Ammon's horn (tissue), 1 donor: ENCODE data around the gene RABGGTB.
"Not testable (repeated sequence)": the region's sequence is repeated elsewhere in the genome, so short reads cannot be mapped to it uniquely, and the experiment has no call there.

Experiments
- DNase-seq: peaks from one replicate; pipeline ENCODE4 v3.0.0-alpha.2; 2016; ENCODE audit warnings: low spot score

Gene RABGGTB

DNA sequence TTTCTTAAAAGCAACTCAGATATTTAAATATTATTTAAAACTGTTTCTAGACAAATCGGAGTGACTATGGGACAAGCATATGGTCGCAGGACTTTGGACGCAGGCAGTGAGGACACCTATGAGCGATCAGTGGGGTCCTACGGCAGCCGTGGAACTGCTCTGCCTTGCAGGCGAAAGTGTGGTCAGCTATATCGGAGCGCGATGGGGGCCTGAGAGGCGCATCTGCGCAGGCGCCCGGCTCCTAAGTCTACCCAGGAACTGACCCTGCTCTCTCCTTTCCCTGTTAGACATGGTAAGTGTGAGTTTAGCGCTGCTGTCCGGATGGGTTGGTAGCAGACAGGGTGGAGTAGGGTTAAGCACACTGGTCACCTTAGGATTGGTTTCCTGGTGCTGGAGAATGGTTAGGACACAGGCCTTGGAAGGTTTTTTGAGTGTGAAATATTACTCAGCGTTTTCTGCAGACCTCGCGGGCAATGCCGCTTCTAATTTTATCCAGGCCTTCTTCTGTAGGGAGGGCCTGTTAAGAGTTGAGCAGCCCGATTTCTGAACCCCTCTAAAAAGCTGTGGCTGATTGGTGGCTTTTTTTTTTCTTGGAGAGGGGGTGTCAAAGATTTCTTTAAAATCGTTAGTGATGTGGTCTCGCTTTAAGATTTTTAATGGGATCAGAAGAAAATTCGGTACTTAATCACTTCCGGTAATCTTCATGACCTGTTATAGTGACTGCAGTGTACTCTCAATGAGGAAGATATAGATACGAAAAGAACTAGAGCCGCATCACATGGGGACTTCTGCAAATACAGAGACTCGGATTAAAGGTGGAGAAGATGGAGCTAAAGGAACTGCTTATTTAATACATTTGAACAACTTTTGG lies at the start of gene RABGGTB:
RABGGTB (plus strand) TSS at position 274 of the 871 bp plus-strand sequence; CDS start at position 290, 16 bp downstream.
- DNase-seq, result peak; percentile 97

DNA sequence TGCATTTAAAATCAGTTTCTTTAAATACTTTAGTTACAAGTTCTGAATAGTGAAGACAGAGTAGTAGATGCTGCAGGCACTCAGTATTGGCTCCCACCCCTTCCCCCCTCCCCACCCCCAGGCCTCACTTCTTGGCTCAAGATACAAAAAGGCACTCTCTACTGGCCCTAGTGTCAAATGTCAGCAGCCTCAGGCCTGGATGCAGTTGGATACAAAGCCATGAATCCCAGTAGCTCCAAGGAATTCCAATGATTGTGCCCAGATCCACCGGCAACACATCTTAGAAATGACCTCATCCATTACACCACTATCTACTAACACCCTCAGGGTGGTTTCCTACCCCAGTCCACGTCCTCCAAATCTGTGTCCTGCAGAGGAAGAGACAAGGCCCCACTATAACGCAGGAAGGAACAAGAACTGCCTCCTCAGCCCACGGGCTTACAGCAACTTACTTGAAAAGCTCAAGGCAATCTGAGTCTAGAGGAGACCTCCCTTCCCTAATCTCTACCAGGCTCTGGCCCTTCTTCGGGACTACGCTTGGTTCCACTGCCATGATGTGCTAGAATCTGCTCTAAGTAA lies 43.9 kb upstream of the RABGGTB start:
- no peak for DNase-seq

DNA sequence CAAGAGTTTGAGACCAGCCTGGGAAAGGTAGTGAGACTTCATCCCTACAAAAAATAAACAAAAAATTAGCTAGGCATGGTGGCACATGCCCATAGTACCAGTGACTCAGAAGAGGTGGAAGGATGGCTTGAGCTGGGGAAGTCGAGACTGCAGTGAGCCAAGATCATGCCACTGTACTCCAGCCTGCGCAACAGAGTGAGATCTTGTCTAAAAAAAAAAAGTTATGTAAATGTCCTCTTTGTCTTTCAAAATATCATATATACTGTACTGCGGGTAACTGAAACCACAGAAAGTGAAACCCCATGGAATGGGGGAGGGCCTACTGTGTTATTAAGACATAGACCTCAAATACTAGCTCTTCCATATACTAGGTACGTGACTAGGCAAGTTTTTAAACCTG lies 40.8 kb upstream of the RABGGTB start:
- DNase-seq, result no peak

DNA sequence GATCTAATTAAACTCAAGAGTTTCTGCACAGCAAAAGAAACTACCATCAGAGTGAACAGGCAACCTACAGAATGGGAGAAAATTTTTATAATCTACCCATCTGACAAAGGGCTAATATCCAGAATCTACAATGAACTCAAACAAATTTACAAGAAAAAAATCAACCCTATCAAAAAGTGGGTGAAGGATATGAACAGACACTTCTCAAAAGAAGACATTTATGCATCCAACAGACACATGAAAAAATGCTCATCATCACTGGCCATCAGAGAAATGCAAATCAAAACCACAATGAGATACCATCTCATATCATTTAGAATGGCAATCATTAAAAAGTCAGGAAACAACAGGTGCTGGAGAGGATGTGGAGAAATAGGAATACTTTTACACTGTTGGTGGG lies 28.8 kb upstream of the RABGGTB start:
- DNase-seq, result not testable (repeated sequence)

DNA sequence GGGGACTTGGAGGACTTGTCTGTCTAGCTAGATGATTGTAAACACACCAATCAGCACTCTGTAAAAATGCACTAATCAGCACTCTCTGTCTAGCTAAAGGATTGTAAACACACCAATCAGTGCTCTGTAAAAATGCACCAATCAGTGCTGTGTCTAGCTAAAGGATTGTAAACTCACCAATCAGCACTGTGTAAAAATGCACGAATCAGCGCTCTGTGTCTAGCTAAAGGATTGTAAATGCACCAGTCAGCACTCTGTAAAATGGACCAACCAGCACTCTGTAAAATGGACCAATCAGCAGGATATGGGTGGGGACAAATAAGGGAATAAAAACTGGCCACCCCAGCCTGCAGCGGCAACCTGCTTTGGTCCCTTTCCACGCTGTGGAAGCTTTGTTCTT lies 27.5 kb upstream of the RABGGTB start:
- DNase-seq, result not testable (repeated sequence)

DNA sequence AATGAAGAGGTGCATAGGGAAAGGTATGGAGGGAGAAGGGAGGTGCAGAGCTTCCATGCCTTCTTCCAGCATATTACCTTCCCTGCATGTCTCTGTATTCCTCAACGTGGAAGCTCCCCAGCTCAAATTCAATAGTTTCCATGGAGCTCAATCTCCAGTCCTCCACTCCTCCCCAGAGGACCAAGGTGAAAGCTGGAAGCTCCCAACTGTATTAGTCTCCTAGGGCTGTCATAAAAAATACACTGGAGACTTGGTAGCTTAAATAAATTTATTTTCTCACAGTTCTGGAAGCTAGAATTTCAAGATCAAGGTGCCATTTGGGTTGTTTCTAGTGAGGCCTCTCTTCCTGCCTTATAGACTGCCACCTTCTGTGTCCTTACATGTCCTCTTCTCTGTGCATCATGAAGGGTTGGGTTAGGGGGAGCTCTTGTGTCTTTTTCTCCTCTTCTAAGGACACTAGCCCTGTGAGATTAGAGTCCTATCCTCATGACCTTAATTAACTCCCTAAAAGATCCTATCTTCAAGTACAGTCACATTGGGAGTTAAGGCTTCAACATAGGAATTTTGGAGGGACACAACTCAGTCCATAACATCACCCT lies 21.9 kb upstream of the RABGGTB start:
- DNase-seq, result no peak

DNA sequence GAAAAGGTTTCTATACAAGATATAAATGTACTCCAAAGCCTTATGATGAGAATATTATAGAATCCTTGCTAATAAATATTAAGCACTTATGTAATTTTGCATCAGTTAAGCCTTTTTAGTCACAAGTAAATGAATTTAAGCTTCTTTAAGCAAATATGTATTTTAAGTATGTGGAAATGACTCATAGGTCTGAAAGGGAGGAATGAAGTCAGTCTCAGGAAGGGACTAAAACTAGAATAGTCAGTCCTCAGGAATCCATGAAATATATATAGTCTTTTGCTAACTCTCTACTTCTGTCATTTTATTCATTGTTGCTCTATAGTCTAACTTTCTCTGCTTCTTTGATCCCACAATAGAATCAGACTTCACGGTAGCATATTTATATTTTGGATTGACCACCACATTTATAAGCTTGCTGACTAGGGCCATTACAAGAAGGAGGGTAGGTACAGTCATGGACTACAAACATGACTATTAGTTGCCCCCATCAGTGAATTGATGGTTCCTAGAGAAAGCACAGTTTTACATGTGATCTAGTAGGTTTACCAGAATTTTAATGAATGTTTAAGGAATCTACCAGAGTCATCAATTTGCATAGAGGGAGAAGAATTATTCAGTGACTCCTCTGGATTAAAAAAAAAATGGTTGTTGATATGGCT lies 20.2 kb upstream of the RABGGTB start:
- no peak for DNase-seq

DNA sequence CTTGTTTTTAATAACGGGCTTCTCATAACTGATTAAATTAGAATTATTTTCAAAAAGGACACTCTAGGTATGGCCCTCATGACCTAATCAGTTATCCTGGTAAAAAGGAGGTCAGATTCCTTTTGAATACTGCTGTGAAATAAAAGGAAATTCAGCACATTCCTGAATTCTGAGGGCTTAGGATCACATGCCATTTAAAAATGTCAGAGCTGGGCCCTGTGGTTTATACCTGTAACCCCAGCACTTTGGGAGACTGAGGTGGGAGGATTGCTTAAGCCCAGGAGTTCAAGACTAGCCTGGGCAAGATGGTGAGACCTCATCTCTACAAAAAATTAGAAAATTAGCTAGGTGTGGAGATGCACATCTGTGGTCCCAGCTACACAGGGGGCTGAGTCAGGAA lies 18.0 kb upstream of the RABGGTB start:
- no peak for DNase-seq

DNA sequence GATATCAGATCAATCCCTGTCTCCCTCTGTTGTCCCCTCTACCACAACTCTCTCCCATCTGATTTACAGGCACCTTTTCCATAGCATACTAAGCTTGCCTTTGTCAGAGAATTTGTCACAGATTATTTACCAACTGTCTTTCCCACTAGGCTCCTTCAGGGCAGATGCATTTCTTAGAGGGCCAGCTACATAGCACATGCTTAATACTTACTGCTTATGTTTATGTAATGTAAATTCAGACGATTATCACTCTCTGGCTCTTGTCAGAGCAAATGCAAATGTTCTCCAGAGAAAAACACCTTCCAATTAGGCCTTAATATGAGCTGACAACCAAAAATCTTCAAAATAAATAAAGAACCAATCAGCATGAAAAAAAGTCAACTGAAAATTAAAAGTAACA lies 15.3 kb upstream of the RABGGTB start:
- DNase-seq, result no peak

DNA sequence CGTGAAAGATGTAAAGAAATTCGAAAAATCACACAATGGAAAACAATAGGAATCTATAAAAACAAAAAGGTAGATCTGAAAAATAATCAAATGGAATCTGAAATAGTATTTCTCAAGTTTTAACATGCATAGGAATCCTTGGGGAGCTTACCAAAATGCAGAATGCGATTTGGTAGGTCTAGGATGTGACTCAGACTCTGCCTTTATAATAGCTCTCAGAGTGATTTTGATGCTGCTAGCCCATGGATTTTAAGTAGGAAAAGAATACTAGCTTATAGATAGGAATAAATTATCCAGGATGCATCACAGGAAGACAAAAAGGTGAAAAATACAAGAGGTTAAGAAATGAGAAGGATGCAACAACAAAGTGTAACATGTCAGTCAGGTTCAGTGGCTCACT lies 14.1 kb upstream of the RABGGTB start:
- no peak for DNase-seq

DNA sequence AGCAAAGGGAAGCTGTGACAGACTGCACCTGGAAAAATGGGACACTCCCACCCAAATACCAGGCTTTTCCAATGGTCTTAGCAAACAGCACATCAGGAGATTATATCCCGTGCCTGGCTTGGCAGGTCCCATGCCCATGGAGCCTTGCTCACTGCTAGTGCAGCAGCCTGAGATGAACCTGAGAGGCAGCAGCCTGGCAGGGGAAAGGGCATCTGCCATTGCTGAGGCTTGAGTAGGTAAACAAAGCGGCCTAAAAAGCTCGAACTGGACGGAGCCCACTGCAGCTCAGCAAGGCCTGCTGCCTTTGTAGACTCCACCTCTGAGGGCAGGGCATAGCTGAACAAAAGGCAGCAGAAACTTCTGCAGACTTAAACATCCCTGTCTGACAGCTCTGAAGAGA lies 8.2 kb upstream of the RABGGTB start:
- not testable (repeated sequence) for DNase-seq

DNA sequence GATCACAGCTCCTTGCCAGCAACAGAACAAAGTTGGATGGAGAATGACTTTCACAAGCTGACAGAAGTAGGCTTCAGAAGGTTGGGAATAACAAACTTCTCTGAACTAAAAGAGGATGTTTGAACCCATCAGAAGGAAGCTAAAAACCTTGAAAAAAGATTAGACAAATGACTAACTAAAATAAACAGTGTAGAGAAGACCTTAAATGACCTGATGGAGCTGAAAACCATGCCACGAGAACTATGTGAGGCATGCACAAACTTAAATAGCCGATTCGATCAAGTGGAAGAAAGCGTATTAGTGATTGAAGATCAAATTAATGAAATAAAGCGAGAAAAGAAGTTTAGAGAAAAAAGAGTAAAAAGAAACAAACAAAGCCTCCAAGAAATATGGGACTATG lies 7.4 kb upstream of the RABGGTB start:
- not testable (repeated sequence) for DNase-seq

DNA sequence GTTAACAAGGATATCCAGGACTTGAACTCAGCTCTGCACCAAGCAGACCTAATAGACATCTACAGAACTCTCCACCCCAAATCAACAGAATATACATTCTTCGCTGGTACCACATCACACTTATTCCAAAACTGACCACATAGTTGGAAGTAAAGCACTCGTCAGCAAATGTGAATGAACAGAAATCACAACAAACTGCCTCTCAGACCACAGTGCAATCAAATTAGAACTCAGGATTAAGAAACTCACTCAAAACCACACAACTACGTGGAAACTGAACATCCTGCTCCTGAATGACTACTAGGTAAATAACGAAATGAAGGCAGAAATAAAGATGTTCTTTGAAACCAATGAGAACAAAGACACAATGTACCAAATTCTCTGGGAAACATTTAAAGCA lies 5.9 kb upstream of the RABGGTB start:
- DNase-seq, result not testable (repeated sequence)

DNA sequence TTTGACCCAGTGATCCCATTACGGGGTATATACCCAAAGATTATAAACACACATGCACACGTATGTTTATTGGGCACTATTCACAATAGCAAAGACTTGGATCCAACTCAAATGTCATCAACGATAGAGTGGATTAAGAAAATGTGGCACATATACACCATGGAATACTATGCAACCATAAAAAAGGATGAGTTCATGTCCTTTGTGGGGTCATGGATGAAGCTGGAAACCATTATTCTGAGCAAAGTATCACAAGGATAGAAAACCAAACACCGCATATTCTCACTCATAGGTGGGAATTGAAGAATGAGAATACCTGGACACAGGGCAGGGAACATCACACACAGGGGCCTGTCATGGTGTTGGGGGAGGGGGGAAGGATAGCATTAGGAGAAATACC lies 2.1 kb upstream of the RABGGTB start:
- not testable (repeated sequence) for DNase-seq

DNA sequence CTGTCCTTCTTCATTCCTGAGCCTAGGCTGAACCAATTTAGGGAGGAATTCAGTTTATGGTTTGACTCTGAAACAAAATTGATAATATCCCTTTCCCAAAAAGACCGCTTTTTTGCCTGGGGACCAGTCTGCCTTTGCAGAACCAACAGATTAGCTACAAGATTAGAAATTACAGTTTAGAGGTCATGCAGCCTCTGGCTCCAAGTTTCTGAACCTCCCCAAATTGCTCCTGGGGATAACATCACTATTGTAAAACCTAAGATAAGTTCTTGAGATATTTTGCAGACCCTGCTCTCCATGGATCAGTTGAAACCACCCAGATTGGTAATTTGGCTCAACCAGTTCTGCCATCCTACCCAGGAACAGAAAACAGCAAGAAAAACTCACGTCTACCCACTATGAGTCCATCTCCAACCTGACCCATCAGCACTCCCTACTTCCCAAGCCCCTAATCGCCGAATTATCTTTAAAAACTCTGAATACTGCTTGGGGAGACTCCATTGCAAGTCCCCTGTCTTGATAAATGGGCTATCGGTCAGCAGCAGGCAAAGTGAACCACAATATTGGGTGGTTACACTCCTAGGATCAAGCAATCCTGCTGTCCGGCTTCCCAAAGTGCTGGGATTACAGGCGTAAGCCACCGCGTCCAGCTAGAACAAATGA lies 605 bp upstream of the RABGGTB start:
- no peak for DNase-seq

DNA sequence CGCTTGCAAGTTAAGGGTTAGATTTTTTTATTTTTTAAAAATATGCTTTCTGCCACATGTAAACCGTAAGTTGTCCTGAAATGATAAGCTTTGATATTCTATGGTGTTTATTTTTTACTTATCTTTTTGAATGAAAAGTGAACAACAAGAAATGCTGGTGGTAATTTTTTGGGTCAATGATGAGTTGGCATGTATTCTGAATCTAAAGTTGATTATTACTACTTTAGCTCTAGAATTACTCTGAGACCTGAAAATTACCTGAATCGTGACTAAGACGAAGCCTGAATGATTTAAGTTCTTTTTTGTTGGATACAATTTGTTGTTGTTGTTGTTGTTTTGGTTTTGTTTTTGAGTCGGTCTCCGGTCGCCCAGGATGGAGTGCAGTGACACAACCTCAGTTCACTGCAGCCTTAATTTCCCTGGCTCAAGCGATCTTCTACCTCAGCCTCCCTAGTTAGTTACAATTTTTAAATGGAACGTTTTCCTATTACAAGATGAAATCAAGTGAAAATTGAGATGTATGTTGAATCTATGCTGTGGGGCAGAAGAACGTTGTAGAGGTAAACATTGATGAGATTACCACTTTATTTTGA lies 941 bp downstream of the RABGGTB start:
- DNase-seq, result no peak

DNA sequence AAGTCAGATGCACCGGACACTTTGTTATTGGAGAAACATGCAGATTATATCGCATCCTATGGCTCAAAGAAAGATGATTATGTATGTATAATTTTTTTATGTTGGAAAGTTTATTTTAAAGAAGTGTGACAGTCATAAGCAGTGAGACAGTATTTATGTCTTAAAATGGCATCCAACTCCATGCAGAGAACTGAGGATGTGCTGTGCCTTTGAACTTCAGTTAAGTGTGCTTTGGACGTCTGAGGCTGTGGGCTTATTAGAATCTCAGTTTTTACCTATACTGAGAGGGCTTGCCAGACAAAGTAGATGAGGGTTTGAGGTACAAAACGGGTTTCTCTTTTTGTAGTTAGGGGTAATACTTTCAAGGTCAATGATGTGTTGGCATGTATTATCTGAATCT lies 1.5 kb downstream of the RABGGTB start:
- no peak for DNase-seq

DNA sequence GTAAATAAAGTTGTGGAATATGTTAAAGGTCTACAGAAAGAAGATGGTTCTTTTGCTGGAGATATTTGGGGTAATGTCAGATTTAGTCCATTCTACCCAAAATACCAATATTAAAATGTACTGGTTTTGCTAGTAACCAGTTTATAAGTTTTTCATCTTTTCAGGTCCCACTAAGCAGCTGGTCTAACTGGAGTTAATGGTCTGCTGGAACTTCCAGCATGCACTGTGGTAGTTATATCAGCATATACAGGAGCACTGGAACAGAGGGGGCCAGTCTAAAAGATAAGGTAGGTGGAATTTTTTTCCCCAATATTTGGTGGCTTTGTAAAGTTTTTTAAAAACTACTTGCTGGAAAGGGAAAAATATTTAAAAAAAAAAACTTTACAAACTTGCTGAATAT lies 3.9 kb downstream of the RABGGTB start:
- DNase-seq, result no peak

DNA sequence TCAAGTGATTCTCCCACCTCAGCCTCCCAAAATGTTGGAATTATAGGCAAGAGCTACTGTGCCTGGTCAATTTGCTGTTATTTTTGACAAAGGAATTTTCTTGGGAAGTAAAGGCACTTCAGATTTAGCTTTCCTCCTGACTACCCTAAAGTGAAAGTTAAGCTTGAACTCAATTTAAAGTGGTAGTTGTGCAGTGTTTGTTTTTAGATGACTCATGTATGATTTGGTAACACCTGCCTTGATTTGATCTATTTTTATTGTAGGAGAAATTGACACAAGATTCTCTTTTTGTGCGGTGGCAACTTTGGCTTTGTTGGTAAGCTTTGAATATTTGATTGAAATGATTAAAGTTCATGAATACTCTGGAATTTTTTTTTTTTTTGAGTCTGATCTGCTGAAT lies 5.0 kb downstream of the RABGGTB start:
- DNase-seq, result no peak

DNA sequence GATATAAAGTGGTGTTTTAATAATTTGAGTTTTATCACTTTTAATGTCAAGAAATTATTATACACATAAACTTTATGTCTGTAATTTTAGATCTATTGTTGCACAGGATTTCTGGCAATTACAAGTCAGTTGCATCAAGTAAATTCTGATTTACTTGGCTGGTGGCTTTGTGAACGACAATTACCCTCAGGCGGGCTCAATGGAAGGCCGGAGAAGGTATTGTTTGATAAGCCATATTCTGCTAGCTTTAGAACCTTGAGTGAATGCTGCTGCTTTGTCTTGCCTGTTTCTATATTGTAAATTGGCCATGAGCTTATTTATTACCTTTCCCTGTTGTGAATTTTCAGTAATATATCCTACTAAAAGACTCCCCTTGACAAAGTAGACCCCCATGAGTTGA lies 6.0 kb downstream of the RABGGTB start:
- no peak for DNase-seq

DNA sequence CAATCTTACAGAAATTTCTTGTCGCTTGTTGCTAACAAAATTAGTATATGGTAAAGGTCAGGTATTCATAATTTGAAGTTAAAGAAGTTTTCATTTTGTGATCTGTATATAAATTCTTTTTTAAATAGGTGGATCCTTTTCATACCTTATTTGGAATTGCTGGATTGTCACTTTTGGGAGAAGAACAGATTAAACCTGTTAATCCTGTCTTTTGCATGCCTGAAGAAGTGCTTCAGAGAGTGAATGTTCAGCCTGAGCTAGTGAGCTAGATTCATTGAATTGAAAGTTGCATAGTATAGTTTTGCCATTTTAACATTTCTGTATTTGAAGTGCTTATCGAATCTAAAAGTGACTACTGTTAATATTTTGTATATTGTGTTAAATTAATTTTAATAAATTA lies 8.3 kb downstream of the RABGGTB start:
- DNase-seq, result no peak

DNA sequence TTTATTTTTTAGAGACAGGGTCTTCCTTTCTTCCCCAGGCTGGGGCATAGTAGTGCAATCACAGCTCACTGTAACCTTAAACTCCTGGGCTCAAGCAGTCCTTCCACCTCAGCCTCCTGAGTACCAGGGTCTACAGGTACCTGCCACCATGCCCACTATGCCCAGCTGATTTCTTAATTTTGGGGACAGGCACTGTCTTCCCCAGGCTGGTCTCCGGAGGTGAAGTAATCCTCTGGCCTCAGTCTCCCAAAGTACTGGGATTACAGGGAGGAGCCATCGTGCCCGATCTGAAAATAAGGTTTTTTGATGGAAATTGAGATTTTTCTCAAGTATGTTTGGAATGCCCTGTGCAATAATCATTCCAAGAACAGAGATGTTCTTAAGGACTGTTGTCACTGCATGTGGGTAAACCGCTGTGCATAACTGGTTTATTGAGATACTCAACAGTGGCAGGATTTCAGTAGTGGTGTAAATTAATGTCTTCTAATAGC lies 9.7 kb downstream of the RABGGTB start:
- no peak for DNase-seq
